22Rv1 (cell line): ENCODE measurements around the gene HM13.

Source experiments
- ZFX ChIP-seq: fragments of 450-650 bp; IDR thresholded peaks from 2 replicates; pipeline ENCODE4 v1.6.1; 2017; ENCODE audit warnings: antibody characterized with exemption, borderline replicate concordance
- TF ChIP-seq, protein P1 (sequence below): fragments of 450-650 bp; IDR thresholded peaks from 2 replicates; pipeline ENCODE4 v1.5.1; 2017; ENCODE audit warnings: mild to moderate bottlenecking

DNA sequence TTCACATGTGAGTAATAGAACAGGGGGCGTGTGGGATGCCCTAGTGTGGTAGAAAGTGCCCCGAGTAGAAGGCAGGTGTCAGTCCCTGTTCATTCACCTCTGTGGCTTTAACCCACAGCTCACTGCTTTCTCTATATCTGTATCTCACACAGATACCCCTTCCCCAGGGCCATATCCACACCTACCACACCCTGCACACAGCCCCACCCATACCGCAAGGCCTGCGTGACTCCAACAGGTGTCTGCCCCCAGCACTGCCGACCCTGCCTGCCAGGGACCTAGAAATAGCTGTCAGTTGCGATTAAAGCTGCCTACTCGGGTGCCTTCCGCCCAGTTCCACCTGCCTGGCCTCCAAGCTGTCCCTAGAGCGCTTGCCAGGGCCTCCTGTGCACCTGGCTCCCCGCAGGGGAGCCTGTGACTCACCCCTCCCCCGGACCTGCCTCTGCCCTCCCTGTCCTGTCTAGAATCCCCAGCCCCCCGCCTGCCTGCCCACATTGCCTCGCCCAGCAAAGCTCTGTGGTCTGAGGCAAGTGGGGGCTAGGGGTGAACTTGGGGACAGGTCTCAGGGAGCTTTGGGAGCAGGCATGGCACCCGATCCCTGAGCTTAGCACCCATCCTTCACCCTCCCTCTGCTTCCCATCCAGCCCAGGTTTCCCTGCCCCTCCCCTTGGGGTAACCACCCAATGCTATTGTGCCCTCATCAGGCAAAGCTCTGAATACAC, 52.6 kb downstream of the HM13 start:
- TF ChIP-seq, protein P1, sequence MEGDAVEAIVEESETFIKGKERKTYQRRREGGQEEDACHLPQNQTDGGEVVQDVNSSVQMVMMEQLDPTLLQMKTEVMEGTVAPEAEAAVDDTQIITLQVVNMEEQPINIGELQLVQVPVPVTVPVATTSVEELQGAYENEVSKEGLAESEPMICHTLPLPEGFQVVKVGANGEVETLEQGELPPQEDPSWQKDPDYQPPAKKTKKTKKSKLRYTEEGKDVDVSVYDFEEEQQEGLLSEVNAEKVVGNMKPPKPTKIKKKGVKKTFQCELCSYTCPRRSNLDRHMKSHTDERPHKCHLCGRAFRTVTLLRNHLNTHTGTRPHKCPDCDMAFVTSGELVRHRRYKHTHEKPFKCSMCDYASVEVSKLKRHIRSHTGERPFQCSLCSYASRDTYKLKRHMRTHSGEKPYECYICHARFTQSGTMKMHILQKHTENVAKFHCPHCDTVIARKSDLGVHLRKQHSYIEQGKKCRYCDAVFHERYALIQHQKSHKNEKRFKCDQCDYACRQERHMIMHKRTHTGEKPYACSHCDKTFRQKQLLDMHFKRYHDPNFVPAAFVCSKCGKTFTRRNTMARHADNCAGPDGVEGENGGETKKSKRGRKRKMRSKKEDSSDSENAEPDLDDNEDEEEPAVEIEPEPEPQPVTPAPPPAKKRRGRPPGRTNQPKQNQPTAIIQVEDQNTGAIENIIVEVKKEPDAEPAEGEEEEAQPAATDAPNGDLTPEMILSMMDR = no peak
- TF ChIP-seq ZFX = no peak
